Thyroid gland (tissue), 4 donors: Measurements from ENCODE around the gene FCGBP.

Source experiments
- CTCF ChIP-seq, 6 experiments: fragments of 200-600 bp in 3 of 6; fragments of 450-650 bp in 3 of 6; sonication (generic) in 3 of 6; IDR thresholded peaks; one replicate each; pipeline ENCODE4 v1.5.1; 2016 to 2019; ENCODE audit warnings: antibody characterized with exemption in 6 of 6, mild to moderate bottlenecking in 2 of 6, inconsistent platforms in 1 of 6, moderate library complexity in 1 of 6
- POLR2A ChIP-seq, 2 donors: fragments of 450-650 bp; IDR thresholded peaks; one replicate each; pipeline ENCODE4 v1.6.1; 2017; ENCODE audit warnings: antibody characterized with exemption in 2 of 2, mild to moderate bottlenecking in 2 of 2, moderate library complexity in 1 of 2

- TF ChIP-seq CTCF (IDR thresholded peaks at IDR 0.05) (no peak), POLR2A (IDR thresholded peaks at IDR 0.05) (no peak)
Observed at GRCh38 chr19:39941151-39941550, 6.7 kb upstream of the FCGBP start.
